22Rv1 (cell line): ENCODE data around the gene RSF1.

Experiments
- ZFX ChIP-seq: fragments of 450-650 bp; IDR thresholded peaks from 2 replicates; pipeline ENCODE4 v1.6.1; 2017; ENCODE audit warnings: antibody characterized with exemption, borderline replicate concordance
- TF ChIP-seq, protein P1 (sequence below): fragments of 450-650 bp; IDR thresholded peaks from 2 replicates; pipeline ENCODE4 v1.5.1; 2017; ENCODE audit warnings: mild to moderate bottlenecking

DNA sequence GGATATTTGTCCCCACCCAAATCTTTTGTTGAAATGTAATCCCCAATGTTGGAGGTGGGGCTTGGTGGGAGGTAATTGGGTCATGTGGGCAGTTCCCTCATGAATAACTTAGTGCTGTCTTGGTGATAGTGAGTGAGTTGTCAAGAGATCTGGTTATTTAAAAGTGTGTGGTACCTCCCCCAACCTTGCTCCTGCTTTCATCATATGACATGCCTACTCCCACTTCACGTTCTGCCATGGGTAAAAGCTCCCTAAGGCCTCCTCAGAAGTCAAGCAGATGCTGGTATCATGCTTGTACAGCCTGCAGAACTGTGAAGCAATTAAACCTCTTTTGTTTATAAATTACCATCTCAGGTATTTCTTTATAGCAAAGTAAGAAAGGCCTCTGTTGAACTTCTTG lies 31.0 kb upstream of the RSF1 start:
- TF ChIP-seq, protein P1, sequence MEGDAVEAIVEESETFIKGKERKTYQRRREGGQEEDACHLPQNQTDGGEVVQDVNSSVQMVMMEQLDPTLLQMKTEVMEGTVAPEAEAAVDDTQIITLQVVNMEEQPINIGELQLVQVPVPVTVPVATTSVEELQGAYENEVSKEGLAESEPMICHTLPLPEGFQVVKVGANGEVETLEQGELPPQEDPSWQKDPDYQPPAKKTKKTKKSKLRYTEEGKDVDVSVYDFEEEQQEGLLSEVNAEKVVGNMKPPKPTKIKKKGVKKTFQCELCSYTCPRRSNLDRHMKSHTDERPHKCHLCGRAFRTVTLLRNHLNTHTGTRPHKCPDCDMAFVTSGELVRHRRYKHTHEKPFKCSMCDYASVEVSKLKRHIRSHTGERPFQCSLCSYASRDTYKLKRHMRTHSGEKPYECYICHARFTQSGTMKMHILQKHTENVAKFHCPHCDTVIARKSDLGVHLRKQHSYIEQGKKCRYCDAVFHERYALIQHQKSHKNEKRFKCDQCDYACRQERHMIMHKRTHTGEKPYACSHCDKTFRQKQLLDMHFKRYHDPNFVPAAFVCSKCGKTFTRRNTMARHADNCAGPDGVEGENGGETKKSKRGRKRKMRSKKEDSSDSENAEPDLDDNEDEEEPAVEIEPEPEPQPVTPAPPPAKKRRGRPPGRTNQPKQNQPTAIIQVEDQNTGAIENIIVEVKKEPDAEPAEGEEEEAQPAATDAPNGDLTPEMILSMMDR: no peak
- no peak for TF ChIP-seq ZFX
